Gastroesophageal sphincter (tissue), 4 donors: ENCODE measurements around the gene C2CD5. TPM values are rescaled to one million over a fixed set of nuclear protein-coding genes. Genes with fewer than 3 reads are reported as not detected.

Experiments
- ATAC-seq: fragments of 150-250 bp; one replicate; pipeline ENCODE4 v1.9.1; 2016; ENCODE audit warnings: mild to moderate bottlenecking, moderate library complexity
- H3K27ac ChIP-seq, 4 donors: fragments of 200-600 bp; sonication (generic) in 3 of 4; 1 replicate in 3 of 4; 2 replicates in 1 of 4; pipeline ENCODE4 v1.5.1; 2016 to 2019
- H3K27me3 ChIP-seq: fragments of 200-600 bp; sonication (generic); one replicate; pipeline ENCODE4 v1.5.1; 2019
- H3K36me3 ChIP-seq, 2 donors: fragments of 200-600 bp; sonication (generic); one replicate each; pipeline ENCODE4 v1.5.1; 2019; ENCODE audit warnings: control low read depth in 1 of 2
- H3K4me1 ChIP-seq, 3 donors: fragments of 200-600 bp; sonication (generic); 1 replicate in 2 of 3; 2 replicates in 1 of 3; pipeline ENCODE4 v1.5.1; 2016 to 2019; ENCODE audit warnings: control low read depth in 2 of 3
- H3K4me3 ChIP-seq, 2 donors: fragments of 200-600 bp; sonication (generic); one replicate each; pipeline ENCODE4 v1.5.1; 2019; ENCODE audit warnings: mild to moderate bottlenecking in 1 of 2, moderate library complexity in 1 of 2
- H3K9me3 ChIP-seq, 3 donors: fragments of 200-600 bp; sonication (generic); one replicate each; pipeline ENCODE4 v1.5.1; 2017 to 2019; ENCODE audit warnings: control low read depth in 2 of 3
- EP300 ChIP-seq: sonication (generic); formaldehyde crosslinking; IDR thresholded peaks from one replicate; pipeline ENCODE4 v1.6.1; 2017; ENCODE audit warnings: antibody characterized with exemption, mild to moderate bottlenecking
- POLR2A ChIP-seq, 2 donors: fragments of 450-650 bp; IDR thresholded peaks; one replicate each; pipeline ENCODE4 v1.6.1; 2017; ENCODE audit warnings: antibody characterized with exemption in 2 of 2, mild to moderate bottlenecking in 2 of 2, moderate library complexity in 1 of 2
- POLR2AphosphoS5 ChIP-seq: sonication (generic); formaldehyde crosslinking; IDR thresholded peaks from one replicate; pipeline ENCODE4 v1.6.1; 2017; ENCODE audit warnings: antibody characterized with exemption
- WGBS, 2 donors: methylation state at CpG; one replicate each; pipeline ENCODE4 v1.1.5; 2018; ENCODE audit warnings: low coverage in 1 of 2; 5-methylcytosine and 5-hydroxymethylcytosine counted together
- total RNA-seq, 4 donors: library from RNA; depleted of rRNA; stranded (reverse); fragments of >200 nt; gene quantifications; one replicate each; pipeline ENCODE4 v1.1.0, GENCODE V29; 2016
- TF ChIP-seq, protein P1 (sequence below), 4 experiments: fragments of 200-600 bp in 2 of 4; fragments of 450-650 bp in 2 of 4; sonication (generic) in 1 of 4; IDR thresholded peaks; one replicate each; pipeline ENCODE4 v1.5.1; 2017 to 2019; ENCODE audit warnings: antibody characterized with exemption in 4 of 4, mild to moderate bottlenecking in 2 of 4, moderate library complexity in 2 of 4

C2CD5 gene, protein sequence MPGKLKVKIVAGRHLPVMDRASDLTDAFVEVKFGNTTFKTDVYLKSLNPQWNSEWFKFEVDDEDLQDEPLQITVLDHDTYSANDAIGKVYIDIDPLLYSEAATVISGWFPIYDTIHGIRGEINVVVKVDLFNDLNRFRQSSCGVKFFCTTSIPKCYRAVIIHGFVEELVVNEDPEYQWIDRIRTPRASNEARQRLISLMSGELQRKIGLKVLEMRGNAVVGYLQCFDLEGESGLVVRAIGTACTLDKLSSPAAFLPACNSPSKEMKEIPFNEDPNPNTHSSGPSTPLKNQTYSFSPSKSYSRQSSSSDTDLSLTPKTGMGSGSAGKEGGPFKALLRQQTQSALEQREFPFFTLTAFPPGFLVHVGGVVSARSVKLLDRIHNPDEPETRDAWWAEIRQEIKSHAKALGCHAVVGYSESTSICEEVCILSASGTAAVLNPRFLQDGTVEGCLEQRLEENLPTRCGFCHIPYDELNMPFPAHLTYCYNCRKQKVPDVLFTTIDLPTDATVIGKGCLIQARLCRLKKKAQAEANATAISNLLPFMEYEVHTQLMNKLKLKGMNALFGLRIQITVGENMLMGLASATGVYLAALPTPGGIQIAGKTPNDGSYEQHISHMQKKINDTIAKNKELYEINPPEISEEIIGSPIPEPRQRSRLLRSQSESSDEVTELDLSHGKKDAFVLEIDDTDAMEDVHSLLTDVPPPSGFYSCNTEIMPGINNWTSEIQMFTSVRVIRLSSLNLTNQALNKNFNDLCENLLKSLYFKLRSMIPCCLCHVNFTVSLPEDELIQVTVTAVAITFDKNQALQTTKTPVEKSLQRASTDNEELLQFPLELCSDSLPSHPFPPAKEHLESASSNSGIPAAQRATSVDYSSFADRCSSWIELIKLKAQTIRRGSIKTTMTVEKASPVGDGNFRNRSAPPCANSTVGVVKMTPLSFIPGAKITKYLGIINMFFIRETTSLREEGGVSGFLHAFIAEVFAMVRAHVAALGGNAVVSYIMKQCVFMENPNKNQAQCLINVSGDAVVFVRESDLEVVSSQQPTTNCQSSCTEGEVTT
- 10 to 100 TPM; 18.9 to 72.8 (median 31.7) TPM for total RNA-seq

DNA sequence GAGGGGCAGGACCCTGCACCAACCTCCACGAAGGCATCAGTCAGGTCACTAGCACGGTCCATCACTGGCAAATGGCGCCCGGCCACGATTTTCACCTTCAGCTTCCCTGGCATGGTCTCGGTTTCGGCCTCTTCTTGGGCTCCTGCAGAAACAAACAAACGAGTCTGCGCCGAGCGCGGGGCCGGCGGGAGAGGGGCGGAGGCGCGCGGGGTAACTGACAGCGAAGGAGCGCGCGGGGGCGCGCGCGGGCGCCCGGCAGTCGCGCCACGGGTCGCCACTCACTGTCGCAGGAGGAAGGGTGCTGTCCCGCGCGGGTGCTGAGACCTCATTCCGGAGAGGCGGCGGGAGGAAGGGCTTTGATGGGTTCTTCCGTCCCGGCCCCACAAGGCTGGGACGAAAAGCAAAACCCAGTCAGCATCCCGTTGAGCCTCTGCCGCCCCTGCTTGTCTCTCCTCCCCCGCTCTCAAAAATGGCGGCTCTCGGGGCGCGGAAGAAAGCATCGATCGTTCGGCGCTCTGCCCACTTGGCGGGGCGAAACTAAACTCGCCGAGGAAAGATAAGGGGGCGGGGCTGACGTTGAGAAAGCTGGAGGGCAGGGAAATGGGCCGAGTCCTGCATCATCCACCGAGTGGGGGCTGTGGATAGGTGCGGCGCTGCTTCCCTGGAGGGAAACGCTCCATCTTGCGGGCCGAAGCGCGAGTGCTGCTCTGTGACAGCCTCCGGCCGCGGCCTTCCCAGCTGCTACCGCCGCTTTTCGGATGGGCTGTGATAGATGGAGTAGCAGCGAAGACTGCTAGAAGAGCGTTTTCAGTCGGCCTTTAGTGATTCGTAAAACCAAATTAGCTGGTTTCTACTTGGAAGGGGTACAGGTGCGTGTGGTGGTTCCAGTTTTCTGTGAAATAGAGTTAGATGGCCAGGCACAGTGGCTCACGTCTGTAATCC lies at the start of gene C2CD5:
C2CD5 (minus strand) TSS at position 505 of the 942 bp plus-strand sequence; CDS start at position 113, 392 bp downstream.
- Histone ChIP-seq H3K27me3 (no peaks in the 10 kb centered on the region), H3K9me3 (no peaks in the 10 kb centered on the region), H3K36me3 (no peaks in the 10 kb centered on the region), H3K27ac (peak within 1 kb of the TSS; percentile 77 to 96 (median 91)), H3K4me3 (peak within 1 kb of the TSS; percentile 67 to 85), H3K4me1 (peaks cover 0 to 39% (median 5%) of the 10 kb centered on the region in 3 donors)
- 3% methylated on average over 16 of the region's 80 CpGs; no CpG with 5 or more reads in 1 of the 2 donors for WGBS, 2 donors
- TF ChIP-seq, protein P1, sequence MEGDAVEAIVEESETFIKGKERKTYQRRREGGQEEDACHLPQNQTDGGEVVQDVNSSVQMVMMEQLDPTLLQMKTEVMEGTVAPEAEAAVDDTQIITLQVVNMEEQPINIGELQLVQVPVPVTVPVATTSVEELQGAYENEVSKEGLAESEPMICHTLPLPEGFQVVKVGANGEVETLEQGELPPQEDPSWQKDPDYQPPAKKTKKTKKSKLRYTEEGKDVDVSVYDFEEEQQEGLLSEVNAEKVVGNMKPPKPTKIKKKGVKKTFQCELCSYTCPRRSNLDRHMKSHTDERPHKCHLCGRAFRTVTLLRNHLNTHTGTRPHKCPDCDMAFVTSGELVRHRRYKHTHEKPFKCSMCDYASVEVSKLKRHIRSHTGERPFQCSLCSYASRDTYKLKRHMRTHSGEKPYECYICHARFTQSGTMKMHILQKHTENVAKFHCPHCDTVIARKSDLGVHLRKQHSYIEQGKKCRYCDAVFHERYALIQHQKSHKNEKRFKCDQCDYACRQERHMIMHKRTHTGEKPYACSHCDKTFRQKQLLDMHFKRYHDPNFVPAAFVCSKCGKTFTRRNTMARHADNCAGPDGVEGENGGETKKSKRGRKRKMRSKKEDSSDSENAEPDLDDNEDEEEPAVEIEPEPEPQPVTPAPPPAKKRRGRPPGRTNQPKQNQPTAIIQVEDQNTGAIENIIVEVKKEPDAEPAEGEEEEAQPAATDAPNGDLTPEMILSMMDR (IDR thresholded peaks at IDR 0.05) = peak in 3 of 4 experiments; percentile 32 to 41 (median 36)
- TF ChIP-seq EP300 (no peak), POLR2AphosphoS5 (peak; percentile 80), POLR2A (IDR thresholded peaks at IDR 0.05) (peak; percentile 86 to 90)
- peak; percentile 98 for ATAC-seq

DNA sequence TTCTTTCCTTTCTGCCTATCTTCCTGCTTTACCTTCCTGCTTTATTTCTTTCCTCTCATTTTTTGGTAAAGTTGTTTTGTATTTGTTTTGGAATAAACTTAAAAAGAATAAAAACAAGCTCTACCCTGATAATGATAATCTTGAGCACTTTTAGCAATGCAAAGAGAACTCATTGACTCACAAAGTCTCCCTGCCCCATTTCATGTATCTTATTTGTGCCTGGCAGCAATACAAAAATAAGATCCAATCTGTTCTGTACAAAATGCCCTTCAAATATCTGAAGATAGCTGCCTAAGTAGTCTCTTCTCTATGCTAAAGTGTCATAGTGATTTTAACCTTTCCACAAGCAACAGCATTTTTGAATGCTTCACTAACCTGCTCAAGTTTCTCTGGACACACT lies 49.5 kb upstream of the C2CD5 start:
- Histone ChIP-seq H3K27ac (no peak overlapping the region), H3K4me1 (no peaks in the 10 kb centered on the region), H3K27me3 (no peaks in the 10 kb centered on the region), H3K9me3 (no peaks in the 10 kb centered on the region), H3K36me3 (no peaks in the 10 kb centered on the region), H3K4me3 (no peak overlapping the region)
- TF ChIP-seq EP300 (no peak), POLR2AphosphoS5 (no peak)
- ATAC-seq = no peak

- WGBS, 2 donors = 67 to 75% methylated on average over 4 of the region's 4 CpGs
- TF ChIP-seq POLR2A (IDR thresholded peaks at IDR 0.05) (no peak), EP300 (no peak), POLR2AphosphoS5 (no peak)
- TF ChIP-seq, protein P1 (IDR thresholded peaks at IDR 0.05) = no peak
- H3K9me3 ChIP-seq = no peaks in the 10 kb centered on the region
- no peak for ATAC-seq
- no peak overlapping the region for H3K4me3 ChIP-seq
- no peaks in the 10 kb centered on the region for H3K36me3 ChIP-seq
- no peak overlapping the region for H3K27ac ChIP-seq
- no peaks in the 10 kb centered on the region for H3K4me1 ChIP-seq
- no peaks in the 10 kb centered on the region for H3K27me3 ChIP-seq
Observed at GRCh38 chr12:22588817-22589216, 44.5 kb upstream of the C2CD5 start.

- H3K27ac ChIP-seq = no peak overlapping the region
- no peaks in the 10 kb centered on the region for H3K4me1 ChIP-seq
- H3K36me3 ChIP-seq = no peaks in the 10 kb centered on the region
- ATAC-seq = no peak
- TF ChIP-seq POLR2AphosphoS5 = no peak
- no peak for TF ChIP-seq EP300
- TF ChIP-seq POLR2A (IDR thresholded peaks at IDR 0.05) = no peak
- TF ChIP-seq, protein P1 (IDR thresholded peaks at IDR 0.05) = no peak
- WGBS, 2 donors = 94 to 95% methylated on average over 1 to 3 of the region's 3 CpGs
- H3K27me3 ChIP-seq = no peaks in the 10 kb centered on the region
- no peaks in the 10 kb centered on the region for H3K9me3 ChIP-seq
- no peak overlapping the region for H3K4me3 ChIP-seq
Observed at GRCh38 chr12:22578328-22578727, 34.0 kb upstream of the C2CD5 start.
